ENCODE measurements around the gene ARHGAP27. TPM values are rescaled to one million over a fixed set of nuclear protein-coding genes. Genes with fewer than 3 reads are reported as not detected.
A peak's percentile ranks its signal among the peaks of the same experiment; 100 is the strongest.

The ARHGAP27 gene
- total and polyA plus RNA-seq, 2 of the 13 experiments (the other 11 are each of a cell fraction or from before 2014, with no cell fraction given) = 15.5 to 18.9 TPM

- TF ChIP-seq ZBTB20 (CRISPR knock-in tag; IDR thresholded peaks at IDR 0.05; ENCODE audit: borderline replicate concordance, low read depth) = no peak
- TF ChIP-seq DRAP1 (CRISPR knock-in tag; IDR thresholded peaks at IDR 0.05) = no peak
- TF ChIP-seq ZBTB42 (CRISPR knock-in tag; IDR thresholded peaks at IDR 0.05) = no peak
- no peak for TF ChIP-seq AGO2 (optimal IDR thresholded peaks at IDR 0.05; ENCODE audit: low read depth, low read length)
- TF ChIP-seq ZNF780A (CRISPR knock-in tag; IDR thresholded peaks at IDR 0.05) = no peak
- no peak for TF ChIP-seq PATZ1 (CRISPR knock-in tag; IDR thresholded peaks at IDR 0.05)
- TF ChIP-seq FUBP1 (CRISPR knock-in tag; IDR thresholded peaks at IDR 0.05; ENCODE audit: borderline replicate concordance) = no peak
- no peak for TF ChIP-seq MAFG (CRISPR knock-in tag; IDR thresholded peaks at IDR 0.05)
- TF ChIP-seq ZNF674 (CRISPR knock-in tag; IDR thresholded peaks at IDR 0.05; ENCODE audit: low read depth) = no peak
Observed at GRCh38 chr17:45435481-45435880, 2.8 kb upstream of the ARHGAP27 start (continued).

- Histone ChIP-seq H3K79me2 (ENCODE audit: insufficient read depth, low read length) (no peaks in the 10 kb centered on the region), H3K4me2 (ENCODE audit: low read depth, low read length) (peak overlapping the region; percentile 93), H4K20me1 (ENCODE audit: insufficient read depth, low read length) (0 out of 2 replicates have a peak, but pooled peaks cover 4% of the 10 kb centered on the region), H3K27me3 (ENCODE audit: control insufficient read depth in 1 of 2, insufficient read depth in 2 of 2, low read length in 2 of 2) (peaks cover 2 to 37% of the 10 kb centered on the region in 2 experiments; a peak in 4 of 5 replicates), H3K4me1 (ENCODE audit: insufficient read depth, low read length) (peaks cover 33% of the 10 kb centered on the region), H2AFZ (ENCODE audit: low read length) (no peak overlapping the region), H3K4me3 (replicated peaks in 1 of 3; ENCODE audit: insufficient read depth in 1 of 3, low read depth in 2 of 3, low read length in 3 of 3) (peak overlapping the region in 1 of 3 experiments; percentile 66; a peak in 2 of 6 replicates), H3K9ac (ENCODE audit: insufficient read depth, low read depth, low read length) (no peak overlapping the region), H3K9me3 (ENCODE audit: low read length) (no peaks in the 10 kb centered on the region), H3K27ac (ENCODE audit: extremely low read length, insufficient read depth, low read length) (no peak overlapping the region), H3K36me3 (replicated peaks in 1 of 2; ENCODE audit: control insufficient read depth in 1 of 2, insufficient read depth in 2 of 2, low read length in 2 of 2) (no peaks in the 10 kb centered on the region)
- 71% methylated on average over 1 of the region's 4 CpGs for WGBS (ENCODE audit: low lambda C conversion rate)
- TF ChIP-seq SP4 (CRISPR knock-in tag; IDR thresholded peaks at IDR 0.05) (no peak), KAT8 (CRISPR knock-in tag; IDR thresholded peaks at IDR 0.05) (no peak), ATAD3A (CRISPR knock-in tag; IDR thresholded peaks at IDR 0.05) (no peak), ZNF557 (CRISPR knock-in tag; IDR thresholded peaks at IDR 0.05) (no peak), ZNF232 (CRISPR knock-in tag; IDR thresholded peaks at IDR 0.05; ENCODE audit: borderline replicate concordance) (no peak), NFIB (CRISPR knock-in tag; IDR thresholded peaks at IDR 0.05; ENCODE audit: borderline replicate concordance) (no peak), ISL2 (CRISPR knock-in tag; IDR thresholded peaks at IDR 0.05) (no peak), ZNF350 (CRISPR knock-in tag; IDR thresholded peaks at IDR 0.05; ENCODE audit: borderline replicate concordance, low read depth) (no peak), MXD1 (CRISPR knock-in tag; IDR thresholded peaks at IDR 0.05) (no peak)
- in situ Hi-C loops (cut with HindIII; ENCODE audit: extremely low pct_ligation_motif_present, low pct_unique_long_range_greater_than_20kb) = no loop called here
- ChIA-PET POLR2A (no interaction called here), CTCF (ENCODE audit: low intra/inter-chr PET ratio, low total read pairs) (no interaction called here)
- DNase-seq (ENCODE audit: low spot score) (no peak), FAIRE-seq (no peak), ATAC-seq (no peak)
- BruUV-seq (replicated peaks) = no TSS peak
- intact Hi-C loops (cut with micrococcal nuclease; ENCODE audit: unreplicated experiment) = no loop called here
Observed at GRCh38 chr17:45433159-45433535, 477 bp upstream of the ARHGAP27 start.

Measured in HepG2 (cell line).